HT-29 (cell line): Measurements from ENCODE around the gene MRPL28. TPM values are rescaled to one million over a fixed set of nuclear protein-coding genes. Genes with fewer than 3 reads are reported as not detected.
"Not testable (repeated sequence)": the region's sequence is repeated elsewhere in the genome, so short reads cannot be mapped to it uniquely, and the experiment has no call there.

Source experiments
- DNase-seq: peaks from one replicate; pipeline ENCODE4 v3.0.0-alpha.2; 2015; ENCODE audit warnings: low spot score
- total RNA-seq: library from RNA; depleted of rRNA; stranded (reverse); fragments of >200 nt; shearing (Covaris generic); gene quantifications from 2 replicates; pipeline ENCODE4 v1.2.3, GENCODE V29; 2014

Gene MRPL28
- total RNA-seq, 1 experiment from 2014 or later: 223 TPM

- peak; percentile 63 for DNase-seq
These were observed 21.6 kb upstream of the MRPL28 start for GRCh38 chr16:391885-392335.

- no peak for DNase-seq
These were observed 19.0 kb upstream of the MRPL28 start for GRCh38 chr16:389352-389751.

GRCh38 chr16:387761-388666 is 17.7 kb upstream of the MRPL28 start:
- not testable (repeated sequence) for DNase-seq

- DNase-seq: no peak
These were observed 16.4 kb upstream of the MRPL28 start for GRCh38 chr16:386641-387156.

GRCh38 chr16:383326-384051 is 13.2 kb upstream of the MRPL28 start:
- DNase-seq: peak; percentile 78

GRCh38 chr16:381789-382717 is 11.7 kb upstream of the MRPL28 start, which contains the start of gene PGAP6:
TSS of gene PGAP6 (minus strand) at chr16:381978. CDS start at chr16:381821, 157 bp downstream.
- peak; percentile 43 for DNase-seq

GRCh38 chr16:381012-381788 is 10.9 kb upstream of the MRPL28 start:
- DNase-seq: no peak

GRCh38 chr16:380762-381011 is 10.3 kb upstream of the MRPL28 start:
- DNase-seq: no peak

GRCh38 chr16:379961-380761 is 9.8 kb upstream of the MRPL28 start:
- no peak for DNase-seq

- DNase-seq: peak; percentile 88
These were observed 9.0 kb upstream of the MRPL28 start for GRCh38 chr16:379183-379960.

GRCh38 chr16:378821-379182 is 8.5 kb upstream of the MRPL28 start:
- no peak for DNase-seq

- not testable (repeated sequence) for DNase-seq
These were observed 7.9 kb upstream of the MRPL28 start for GRCh38 chr16:378113-378820.

- DNase-seq: no peak
These were observed 7.1 kb upstream of the MRPL28 start for GRCh38 chr16:377419-377951.

GRCh38 chr16:376817-377418 is 6.6 kb upstream of the MRPL28 start:
- DNase-seq: no peak

- no peak for DNase-seq
These were observed 5.8 kb upstream of the MRPL28 start for GRCh38 chr16:375927-376816.

- no peak for DNase-seq
These were observed 4.9 kb upstream of the MRPL28 start for GRCh38 chr16:375212-375611.

- no peak for DNase-seq
These were observed 4.2 kb upstream of the MRPL28 start for GRCh38 chr16:374616-374926.
